GM12878 (cell line): ENCODE data around the gene SLC1A2. TPM values are rescaled to one million over a fixed set of nuclear protein-coding genes. Genes with fewer than 3 reads are reported as not detected.

Source experiments
- CBX5 ChIP-seq: sonication (generic); IDR thresholded peaks from 2 replicates; pipeline ENCODE4 v1.6.1; 2016; ENCODE audit warnings: low read depth, moderate library complexity, mild to moderate bottlenecking, inconsistent platforms
- HDGF ChIP-seq: fragments of 450-650 bp; IDR thresholded peaks from 2 replicates; pipeline ENCODE4 v1.6.1; 2016; ENCODE audit warnings: antibody characterized with exemption
- IRF4 ChIP-seq: IDR thresholded peaks from 2 replicates; pipeline ENCODE4 v1.6.1; 2011; ENCODE audit warnings: low read depth, low read length
- NFXL1 ChIP-seq: fragments of 450-650 bp; IDR thresholded peaks from 2 replicates; pipeline ENCODE4 v1.6.1; 2017; ENCODE audit warnings: antibody characterized with exemption, mild to moderate bottlenecking, borderline replicate concordance
- PBX3 ChIP-seq: IDR thresholded peaks from 2 replicates; pipeline ENCODE4 v1.6.1; 2011; ENCODE audit warnings: mild to moderate bottlenecking, low read depth, low read length, moderate library complexity; ENCODE audit not compliant: insufficient replicate concordance
- PML ChIP-seq: IDR thresholded peaks from 2 replicates; pipeline ENCODE4 v1.6.1; 2012; ENCODE audit warnings: low read length, inconsistent platforms
- RAD21 ChIP-seq: IDR thresholded peaks from 2 replicates; pipeline ENCODE4 v1.6.1; 2011; ENCODE audit warnings: mild to moderate bottlenecking, low read depth, low read length, moderate library complexity; ENCODE audit not compliant: insufficient read depth
- RELB ChIP-seq: fragments of 450-650 bp; IDR thresholded peaks from 2 replicates; pipeline ENCODE4 v1.6.1; 2017; ENCODE audit warnings: low read depth, mild to moderate bottlenecking, moderate library complexity
- ZNF687 ChIP-seq: fragments of 450-650 bp; IDR thresholded peaks from 2 replicates; pipeline ENCODE4 v1.6.1; 2017; ENCODE audit warnings: mild to moderate bottlenecking, moderate library complexity
- polyA plus RNA-seq, 11 experiments: library from polyadenylated mRNA; depleted of rRNA in 4 of 11; unstranded in 6 of 11; stranded (reverse) in 5 of 11; fragments of >200 nt; fragmentation: Nextera tagmentation in 4 of 11; fragmentation: Illumina TruSeq in 1 of 11; extraction: Ambion mirVana in 4 of 11; extraction: Trizol in 1 of 11; gene quantifications; 1 replicate in 1 of 11; 2 replicates in 10 of 11; pipeline versions ENCODE4 v1.2.1 to v1.2.3, GENCODE V29; 2011 to 2016; ENCODE audit warnings: inconsistent platforms in 2 of 11, missing spikeins in 2 of 11, low read depth in 1 of 11
- total RNA-seq, 4 experiments: library from RNA; depleted of rRNA in 3 of 4; stranded (reverse); fragments of >200 nt in 3 of 4; fragmentation: Illumina TruSeq in 1 of 4; extraction: Trizol in 1 of 4; gene quantifications; 2 replicates each; pipeline versions ENCODE4 v1.2.1 to v1.2.3, GENCODE V29; 2013 to 2021

SLC1A2 gene
- total and polyA plus RNA-seq, 10 of the 15 experiments (the other 5 are each of a cell fraction or from before 2014, with no cell fraction given) = 0.01 to 0.84 (median 0.22) TPM; not detected in 1

DNA sequence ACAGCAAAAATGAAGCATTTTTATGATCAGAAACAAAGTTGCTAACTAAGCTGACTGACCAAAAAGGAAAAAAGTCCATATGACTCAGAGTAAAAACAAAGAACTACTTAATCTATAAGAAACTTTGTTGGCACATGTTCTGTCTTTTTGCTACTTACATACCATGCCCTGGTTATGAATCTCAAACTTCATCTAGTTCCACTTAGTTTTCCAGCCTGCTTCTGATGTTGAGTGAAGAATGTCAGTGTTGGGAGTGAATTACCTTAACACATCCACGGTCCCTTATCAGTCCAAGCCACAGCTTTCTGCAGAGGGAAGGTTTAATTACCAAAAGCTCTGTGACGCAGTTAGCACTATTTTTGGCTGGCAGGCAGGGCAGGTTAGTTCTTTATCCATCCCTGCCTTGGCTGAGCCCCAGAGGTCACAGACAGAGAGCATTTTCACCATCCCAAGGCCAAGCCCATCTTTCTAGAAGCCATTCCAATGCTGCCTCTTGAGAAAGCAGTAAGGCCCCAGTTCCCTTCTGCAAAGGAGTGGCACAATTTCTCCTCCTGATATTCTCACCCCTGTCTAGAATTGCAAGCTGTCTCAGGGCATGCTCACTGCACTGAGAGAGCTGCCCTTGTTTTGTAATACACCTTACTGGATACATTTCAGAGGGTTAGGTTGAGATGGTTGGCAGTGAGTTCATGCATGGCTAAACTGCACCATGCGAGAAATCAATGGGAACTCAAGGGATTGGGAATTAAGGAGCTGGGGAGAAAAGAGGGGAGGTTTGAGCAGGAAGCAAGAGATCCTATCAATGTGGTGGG is 67.1 kb downstream of the SLC1A2 start (continued):
- TF ChIP-seq NFXL1 = no peak
- no peak for TF ChIP-seq RAD21
- TF ChIP-seq PML = no peak
- no peak for TF ChIP-seq IRF4
- TF ChIP-seq CBX5 = no peak
- TF ChIP-seq ZNF687 = no peak
- no peak for TF ChIP-seq RELB
- no peak for TF ChIP-seq PBX3
- TF ChIP-seq HDGF = no peak
